GM23248 (cell line): ENCODE measurements around the gene KRT3.

ENCODE experiments used
- EZH2 ChIP-seq: fragments of 200-600 bp; sonication (generic); IDR thresholded peaks from 2 replicates; pipeline ENCODE4 v1.6.1; 2018; ENCODE audit warnings: antibody characterized with exemption, mild to moderate bottlenecking; ENCODE audit not compliant: insufficient read depth, poor library complexity, severe bottlenecking
- EZH2phosphoT487 ChIP-seq: fragments of 200-600 bp; sonication (generic); IDR thresholded peaks from 2 replicates; pipeline ENCODE4 v1.6.1; 2018; ENCODE audit warnings: antibody characterized with exemption, moderate library complexity, mild to moderate bottlenecking, low read depth; ENCODE audit not compliant: insufficient read depth

DNA sequence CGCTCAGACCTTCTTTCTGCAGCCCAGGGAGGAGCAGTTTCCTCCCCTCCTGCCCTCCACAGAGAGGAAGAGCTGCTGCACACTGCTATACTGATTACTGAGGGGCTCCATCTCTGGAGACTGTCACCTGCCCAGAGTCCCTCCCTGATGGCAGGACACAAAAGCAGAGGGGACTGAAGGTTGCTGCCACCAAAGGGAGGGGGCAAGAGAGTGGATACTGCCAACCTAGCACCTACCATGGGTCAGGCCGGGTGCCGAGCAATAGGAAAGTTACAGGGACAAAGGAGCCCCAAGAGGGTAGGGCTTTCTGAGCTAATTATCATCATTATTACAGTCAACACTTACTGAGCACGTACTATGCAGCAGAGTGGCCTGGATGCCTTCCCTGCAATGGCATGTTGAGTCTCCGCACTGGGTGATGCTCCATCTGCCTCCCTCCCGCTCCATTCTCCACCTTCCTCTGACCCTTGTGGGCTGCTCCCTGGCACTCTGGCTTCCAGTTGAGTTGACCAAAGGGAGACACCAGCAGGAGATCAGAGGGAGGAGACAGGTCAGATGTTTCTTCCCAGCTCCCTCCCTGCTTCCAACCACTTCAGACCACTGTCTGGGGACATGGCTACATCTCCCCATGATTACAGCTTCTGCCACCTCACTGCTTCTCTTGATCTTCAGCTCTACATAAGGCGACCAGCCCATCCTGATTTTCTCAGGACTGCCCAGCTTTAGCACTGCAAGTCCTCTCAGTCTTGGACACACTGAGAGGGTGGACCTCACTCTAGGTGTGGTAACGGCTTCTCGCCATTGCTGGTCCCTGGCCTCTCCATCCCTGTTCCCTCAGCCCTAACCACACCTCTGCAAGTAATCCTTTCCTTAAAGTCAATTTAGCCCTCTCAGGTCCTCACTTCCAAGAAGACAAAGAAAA is 40.8 kb upstream of the KRT3 start:
- no peak for TF ChIP-seq EZH2
- TF ChIP-seq EZH2phosphoT487 = no peak
